HepG2 (cell line): ENCODE data around the gene NKX6-1. TPM values are rescaled to one million over a fixed set of nuclear protein-coding genes. Genes with fewer than 3 reads are reported as not detected.

Experiments
- ATAC-seq: fragments of 200-7000 bp; cut with Tn5 transposase; 3 replicates; pipeline ENCODE4 v1.9.1; 2020; ENCODE audit warnings: mild to moderate bottlenecking, moderate library complexity
- BruUV-seq: library from RNA; stranded (reverse); fragments of 400-500 nt; replicated peaks from 2 replicates; lab custom pipeline; 2021; lab: Mats Ljungman, UMichigan
- CTCF ChIA-PET: fragments of 300-600 bp; formaldehyde crosslinking; extraction: SDS; loops from one replicate; lab custom pipeline; 2021; ENCODE audit warnings: low total read pairs, inconsistent platforms, low intra/inter-chr PET ratio; lab: Yijun Ruan, JAX
- POLR2A ChIA-PET: fragments of 350-600 bp; sonication (Branson Sonifier 250); formaldehyde crosslinking; loops from one replicate; lab custom pipeline; 2020; ENCODE audit warnings: antibody characterized with exemption, inconsistent platforms; lab: Yijun Ruan, JAX
- DNase-seq: peaks from one replicate; pipeline ENCODE4 v3.0.0-alpha.2; 2015; ENCODE audit warnings: low spot score
- FAIRE-seq: peaks from 3 replicates; lab custom pipeline; 2011; peaks lifted over from hg19 to GRCh38; lab: Jason Lieb, UNC
- H2AFZ ChIP-seq: one replicate; pipeline ENCODE4 v1.6.1; 2011; ENCODE audit warnings: low read length, inconsistent platforms
- H3K27ac ChIP-seq: fragments of 300-600 bp; 3 replicates; pipeline ENCODE4 v1.8.0; 2011; ENCODE audit warnings: mixed run types, mild to moderate bottlenecking, mixed read lengths, low read length, inconsistent platforms; ENCODE audit not compliant: insufficient read depth; ENCODE audit errors: extremely low read length
- H3K27me3 ChIP-seq, 2 experiments: fragments of 200-600 bp in 1 of 2; 2 replicates in 1 of 2; 3 replicates in 1 of 2; pipeline versions ENCODE4 v1.6.0 to v1.8.0; 2011; ENCODE audit warnings: low read length in 2 of 2, mild to moderate bottlenecking in 2 of 2, moderate library complexity in 2 of 2, inconsistent platforms in 1 of 2; ENCODE audit not compliant: insufficient read depth in 2 of 2, control insufficient read depth in 1 of 2
- H3K36me3 ChIP-seq, 2 experiments: fragments of 200-600 bp in 1 of 2; replicated peaks in 1 of 2; 2 replicates in 1 of 2; 3 replicates in 1 of 2; pipeline versions ENCODE4 v1.5.1 to v1.8.0; 2011; ENCODE audit warnings: low read length in 2 of 2, inconsistent platforms in 1 of 2; ENCODE audit not compliant: insufficient read depth in 2 of 2, control insufficient read depth in 1 of 2
- H3K4me1 ChIP-seq: 2 replicates; pipeline ENCODE4 v1.5.1; 2012; ENCODE audit warnings: low read length, inconsistent platforms; ENCODE audit not compliant: insufficient read depth
- H3K4me2 ChIP-seq: 2 replicates; pipeline ENCODE4 v1.6.0; 2011; ENCODE audit warnings: low read depth, low read length, inconsistent platforms
- H3K4me3 ChIP-seq, 3 experiments: fragments of 200-600 bp in 1 of 3; sonication (generic), shearing (Covaris generic) in 1 of 3; replicated peaks in 1 of 3; 2 replicates each; pipeline ENCODE4 v1.5.1; 2011 to 2016; ENCODE audit warnings: low read length in 3 of 3, inconsistent platforms in 2 of 3, low read depth in 2 of 3, mild to moderate bottlenecking in 2 of 3, control low read depth in 1 of 3, mixed read lengths in 1 of 3; ENCODE audit not compliant: insufficient read depth in 1 of 3
- H3K79me2 ChIP-seq: one replicate; pipeline ENCODE4 v1.6.1; 2011; ENCODE audit warnings: low read length, inconsistent platforms; ENCODE audit not compliant: insufficient read depth
- H3K9ac ChIP-seq: 2 replicates; pipeline ENCODE4 v1.6.0; 2011; ENCODE audit warnings: mild to moderate bottlenecking, low read depth, low read length, inconsistent platforms; ENCODE audit not compliant: insufficient read depth
- H3K9me3 ChIP-seq: 2 replicates; pipeline ENCODE4 v1.5.1; 2012; ENCODE audit warnings: mild to moderate bottlenecking, low read length
- H4K20me1 ChIP-seq: 2 replicates; pipeline ENCODE4 v1.6.0; 2011; ENCODE audit warnings: inconsistent platforms, mild to moderate bottlenecking, low read length, moderate library complexity; ENCODE audit not compliant: insufficient read depth
- AGO1 ChIP-seq: fragments of 200-400 bp; formaldehyde crosslinking; IDR thresholded peaks from 2 replicates; pipeline ENCODE4 v1.6.1; 2017; ENCODE audit warnings: mild to moderate bottlenecking, low read depth, low read length, moderate library complexity; ENCODE audit not compliant: poor library complexity, severe bottlenecking
- HIVEP1 ChIP-seq: sonication (generic); formaldehyde crosslinking; IDR thresholded peaks from 2 replicates; pipeline ENCODE4 v1.4.0; 2020; ENCODE audit warnings: mild to moderate bottlenecking, missing genetic modification reagents
- PITX1 ChIP-seq: sonication (generic); formaldehyde crosslinking; IDR thresholded peaks from 2 replicates; pipeline ENCODE4 v1.5.1; 2020; ENCODE audit warnings: mild to moderate bottlenecking, missing genetic modification reagents
- STAT5B ChIP-seq: sonication (generic); formaldehyde crosslinking; IDR thresholded peaks from 2 replicates; pipeline ENCODE4 v1.4.0; 2020; ENCODE audit warnings: missing genetic modification reagents
- YEATS4 ChIP-seq: sonication (generic); formaldehyde crosslinking; IDR thresholded peaks from 2 replicates; pipeline ENCODE4 v1.4.0; 2020; ENCODE audit warnings: missing genetic modification reagents, borderline replicate concordance
- ZNF329 ChIP-seq: sonication (generic); formaldehyde crosslinking; IDR thresholded peaks from 2 replicates; pipeline ENCODE4 v1.9.0; 2021; ENCODE audit warnings: low read depth, mild to moderate bottlenecking, missing genetic modification reagents
- ZNF678 ChIP-seq: sonication (generic); formaldehyde crosslinking; IDR thresholded peaks from 2 replicates; pipeline ENCODE4 v1.4.0; 2020; ENCODE audit warnings: mild to moderate bottlenecking, missing genetic modification reagents
- ZSCAN12 ChIP-seq: sonication (generic); formaldehyde crosslinking; IDR thresholded peaks from 2 replicates; pipeline ENCODE4 v1.9.0; 2021; ENCODE audit warnings: mild to moderate bottlenecking, missing genetic modification reagents
- WGBS: methylation state at CpG from one replicate; pipeline ENCODE4 v1.1.6; 2017; ENCODE audit warnings: low lambda C conversion rate; 5-methylcytosine and 5-hydroxymethylcytosine counted together
- in situ Hi-C: cut with HindIII; loops from 2 replicates; pipeline ENCODE4 v1.10.0; 2017; ENCODE audit warnings: low pct_unique_long_range_greater_than_20kb; ENCODE audit not compliant: extremely low pct_ligation_motif_present
- intact Hi-C: fragments of 100-400 bp; cut with micrococcal nuclease; formaldehyde crosslinking; loops from one replicate; pipeline ENCODE4 v1.10.0; 2022; ENCODE audit not compliant: unreplicated experiment
- polyA plus RNA-seq, 8 experiments: library from polyadenylated mRNA; depleted of rRNA in 3 of 8; stranded (reverse) in 7 of 8; unstranded in 1 of 8; fragments of >200 nt; fragmentation: Illumina TruSeq in 4 of 8; extraction: Trizol in 4 of 8; gene quantifications; 2 replicates each; pipeline versions ENCODE4 v1.2.1 to v1.2.3, GENCODE V29; 2011 to 2016; ENCODE audit warnings: low read depth in 4 of 8, missing spikeins in 1 of 8, mixed read lengths in 1 of 8; ENCODE audit not compliant: insufficient read depth in 1 of 8
- total RNA-seq, 5 experiments: library from RNA; depleted of rRNA; stranded (reverse); fragments of >200 nt; fragmentation: Illumina TruSeq; extraction: Trizol; gene quantifications; 2 replicates each; pipeline ENCODE4 v1.2.3, GENCODE V29; 2016; ENCODE audit warnings: low read depth in 1 of 5
- TF ChIP-seq, protein P1 (sequence below), 2 experiments: IDR thresholded peaks; 2 replicates each; pipeline ENCODE4 v1.6.1; 2011 to 2012; ENCODE audit warnings: low read length in 2 of 2, borderline replicate concordance in 1 of 2, low read depth in 1 of 2, mild to moderate bottlenecking in 1 of 2, moderate library complexity in 1 of 2
- TF ChIP-seq, protein P2 (sequence below): sonication (generic); formaldehyde crosslinking; IDR thresholded peaks from 2 replicates; pipeline ENCODE4 v1.5.0; 2020; ENCODE audit warnings: missing genetic modification reagents
- TF ChIP-seq, protein P3 (sequence below): IDR thresholded peaks from 2 replicates; pipeline ENCODE4 v1.6.1; 2016; ENCODE audit warnings: mild to moderate bottlenecking
- TF ChIP-seq, protein P4 (sequence below): sonication (generic); formaldehyde crosslinking; conservative IDR thresholded peaks from 2 replicates; pipeline ENCODE4 v1.4.0; 2020; ENCODE audit warnings: missing genetic modification reagents

NKX6-1 gene
- total and polyA plus RNA-seq, 2 of the 13 experiments (the other 11 are each of a cell fraction or from before 2014, with no cell fraction given) = not detected

DNA sequence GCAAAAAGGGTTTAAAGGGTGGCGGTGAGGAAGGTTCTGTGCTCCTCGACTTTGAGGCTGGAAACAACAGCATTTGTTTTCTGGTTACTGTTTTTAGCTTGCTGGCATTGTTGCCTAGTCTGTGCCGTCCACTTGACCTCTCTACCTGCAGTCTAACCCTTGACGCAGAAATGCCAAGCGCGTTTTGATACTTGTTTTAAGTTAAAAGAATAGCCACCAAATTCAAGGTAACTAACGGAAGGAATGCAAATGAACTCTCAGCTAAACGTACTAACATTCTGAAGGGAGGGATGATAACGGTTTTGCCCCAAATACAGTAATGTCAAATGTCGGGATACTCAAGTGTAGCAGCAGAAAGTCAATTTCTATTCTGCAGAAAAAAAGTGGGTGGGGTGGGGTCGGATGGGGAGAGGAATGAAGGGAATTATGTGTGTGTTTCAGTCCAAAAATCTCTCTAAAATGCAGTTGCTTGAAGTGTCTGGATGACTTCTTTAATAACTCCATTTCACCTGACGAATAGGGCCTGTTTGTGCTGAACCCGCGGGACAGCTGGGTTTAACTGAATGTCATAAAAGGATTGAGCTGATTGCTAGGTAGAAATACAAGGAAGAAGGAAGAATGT lies 3.4 kb upstream of the NKX6-1 start:
- no peak overlapping the region for H3K4me2 ChIP-seq
- peaks cover 8 to 60% of the 10 kb centered on the region in 2 experiments for H3K27me3 ChIP-seq
- no peak overlapping the region for H3K27ac ChIP-seq
- ChIA-PET POLR2A (no interaction called here), CTCF (no interaction called here)
- no peak overlapping the region for H3K9ac ChIP-seq
- 0 out of 2 replicates have a peak, but pooled peaks cover 9% of the 10 kb centered on the region for H3K4me1 ChIP-seq
- H3K4me3 ChIP-seq = no peak overlapping the region
- no peaks in the 10 kb centered on the region for H3K36me3 ChIP-seq
- DNase-seq (no peak), ATAC-seq (no peak), FAIRE-seq (no peak)
- WGBS = 45% methylated on average over 14 of the region's 14 CpGs
- intact Hi-C loops = no loop called here
- no peaks in the 10 kb centered on the region for H4K20me1 ChIP-seq
- no TSS peak for BruUV-seq
- in situ Hi-C loops = no loop called here
- no peaks in the 10 kb centered on the region for H3K79me2 ChIP-seq
- no peaks in the 10 kb centered on the region for H3K9me3 ChIP-seq
- H2AFZ ChIP-seq = no peak overlapping the region
- TF ChIP-seq, protein P1, sequence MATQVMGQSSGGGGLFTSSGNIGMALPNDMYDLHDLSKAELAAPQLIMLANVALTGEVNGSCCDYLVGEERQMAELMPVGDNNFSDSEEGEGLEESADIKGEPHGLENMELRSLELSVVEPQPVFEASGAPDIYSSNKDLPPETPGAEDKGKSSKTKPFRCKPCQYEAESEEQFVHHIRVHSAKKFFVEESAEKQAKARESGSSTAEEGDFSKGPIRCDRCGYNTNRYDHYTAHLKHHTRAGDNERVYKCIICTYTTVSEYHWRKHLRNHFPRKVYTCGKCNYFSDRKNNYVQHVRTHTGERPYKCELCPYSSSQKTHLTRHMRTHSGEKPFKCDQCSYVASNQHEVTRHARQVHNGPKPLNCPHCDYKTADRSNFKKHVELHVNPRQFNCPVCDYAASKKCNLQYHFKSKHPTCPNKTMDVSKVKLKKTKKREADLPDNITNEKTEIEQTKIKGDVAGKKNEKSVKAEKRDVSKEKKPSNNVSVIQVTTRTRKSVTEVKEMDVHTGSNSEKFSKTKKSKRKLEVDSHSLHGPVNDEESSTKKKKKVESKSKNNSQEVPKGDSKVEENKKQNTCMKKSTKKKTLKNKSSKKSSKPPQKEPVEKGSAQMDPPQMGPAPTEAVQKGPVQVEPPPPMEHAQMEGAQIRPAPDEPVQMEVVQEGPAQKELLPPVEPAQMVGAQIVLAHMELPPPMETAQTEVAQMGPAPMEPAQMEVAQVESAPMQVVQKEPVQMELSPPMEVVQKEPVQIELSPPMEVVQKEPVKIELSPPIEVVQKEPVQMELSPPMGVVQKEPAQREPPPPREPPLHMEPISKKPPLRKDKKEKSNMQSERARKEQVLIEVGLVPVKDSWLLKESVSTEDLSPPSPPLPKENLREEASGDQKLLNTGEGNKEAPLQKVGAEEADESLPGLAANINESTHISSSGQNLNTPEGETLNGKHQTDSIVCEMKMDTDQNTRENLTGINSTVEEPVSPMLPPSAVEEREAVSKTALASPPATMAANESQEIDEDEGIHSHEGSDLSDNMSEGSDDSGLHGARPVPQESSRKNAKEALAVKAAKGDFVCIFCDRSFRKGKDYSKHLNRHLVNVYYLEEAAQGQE (IDR thresholded peaks at IDR 0.05; ENCODE audit: borderline replicate concordance in 1 of 2, low read depth in 1 of 2, low read length in 2 of 2) = no peak
- no peak for TF ChIP-seq STAT5B (CRISPR knock-in tag)
- TF ChIP-seq, protein P2, sequence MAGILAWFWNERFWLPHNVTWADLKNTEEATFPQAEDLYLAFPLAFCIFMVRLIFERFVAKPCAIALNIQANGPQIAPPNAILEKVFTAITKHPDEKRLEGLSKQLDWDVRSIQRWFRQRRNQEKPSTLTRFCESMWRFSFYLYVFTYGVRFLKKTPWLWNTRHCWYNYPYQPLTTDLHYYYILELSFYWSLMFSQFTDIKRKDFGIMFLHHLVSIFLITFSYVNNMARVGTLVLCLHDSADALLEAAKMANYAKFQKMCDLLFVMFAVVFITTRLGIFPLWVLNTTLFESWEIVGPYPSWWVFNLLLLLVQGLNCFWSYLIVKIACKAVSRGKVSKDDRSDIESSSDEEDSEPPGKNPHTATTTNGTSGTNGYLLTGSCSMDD (CRISPR knock-in tag) = no peak
- TF ChIP-seq, protein P3, sequence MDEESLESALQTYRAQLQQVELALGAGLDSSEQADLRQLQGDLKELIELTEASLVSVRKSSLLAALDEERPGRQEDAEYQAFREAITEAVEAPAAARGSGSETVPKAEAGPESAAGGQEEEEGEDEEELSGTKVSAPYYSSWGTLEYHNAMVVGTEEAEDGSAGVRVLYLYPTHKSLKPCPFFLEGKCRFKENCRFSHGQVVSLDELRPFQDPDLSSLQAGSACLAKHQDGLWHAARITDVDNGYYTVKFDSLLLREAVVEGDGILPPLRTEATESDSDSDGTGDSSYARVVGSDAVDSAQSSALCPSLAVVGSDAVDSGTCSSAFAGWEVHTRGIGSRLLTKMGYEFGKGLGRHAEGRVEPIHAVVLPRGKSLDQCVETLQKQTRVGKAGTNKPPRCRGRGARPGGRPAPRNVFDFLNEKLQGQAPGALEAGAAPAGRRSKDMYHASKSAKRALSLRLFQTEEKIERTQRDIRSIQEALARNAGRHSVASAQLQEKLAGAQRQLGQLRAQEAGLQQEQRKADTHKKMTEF = no peak
- TF ChIP-seq ZSCAN12 (CRISPR knock-in tag) = no peak
- TF ChIP-seq, protein P4, sequence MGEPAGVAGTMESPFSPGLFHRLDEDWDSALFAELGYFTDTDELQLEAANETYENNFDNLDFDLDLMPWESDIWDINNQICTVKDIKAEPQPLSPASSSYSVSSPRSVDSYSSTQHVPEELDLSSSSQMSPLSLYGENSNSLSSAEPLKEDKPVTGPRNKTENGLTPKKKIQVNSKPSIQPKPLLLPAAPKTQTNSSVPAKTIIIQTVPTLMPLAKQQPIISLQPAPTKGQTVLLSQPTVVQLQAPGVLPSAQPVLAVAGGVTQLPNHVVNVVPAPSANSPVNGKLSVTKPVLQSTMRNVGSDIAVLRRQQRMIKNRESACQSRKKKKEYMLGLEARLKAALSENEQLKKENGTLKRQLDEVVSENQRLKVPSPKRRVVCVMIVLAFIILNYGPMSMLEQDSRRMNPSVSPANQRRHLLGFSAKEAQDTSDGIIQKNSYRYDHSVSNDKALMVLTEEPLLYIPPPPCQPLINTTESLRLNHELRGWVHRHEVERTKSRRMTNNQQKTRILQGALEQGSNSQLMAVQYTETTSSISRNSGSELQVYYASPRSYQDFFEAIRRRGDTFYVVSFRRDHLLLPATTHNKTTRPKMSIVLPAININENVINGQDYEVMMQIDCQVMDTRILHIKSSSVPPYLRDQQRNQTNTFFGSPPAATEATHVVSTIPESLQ (CRISPR knock-in tag) = no peak
- no peak for TF ChIP-seq ZNF678 (CRISPR knock-in tag)
- TF ChIP-seq HIVEP1 (CRISPR knock-in tag) = no peak
- no peak for TF ChIP-seq PITX1 (CRISPR knock-in tag)
- TF ChIP-seq YEATS4 (CRISPR knock-in tag) = no peak
- TF ChIP-seq ZNF329 = no peak
- no peak for TF ChIP-seq AGO1
